Prostate gland (tissue), 2 donors: ENCODE results near the gene LCK.

Experiments
- CTCF ChIP-seq, 4 experiments: fragments of 200-600 bp in 2 of 4; fragments of 450-650 bp in 2 of 4; sonication (generic) in 2 of 4; IDR thresholded peaks; 1 replicate in 3 of 4; 2 replicates in 1 of 4; pipeline ENCODE4 v1.5.1; 2016 to 2019; ENCODE audit warnings: antibody characterized with exemption in 4 of 4, mild to moderate bottlenecking in 2 of 4, moderate library complexity in 2 of 4
- POLR2A ChIP-seq: fragments of 450-650 bp; IDR thresholded peaks from one replicate; pipeline ENCODE4 v1.6.1; 2016; ENCODE audit warnings: antibody characterized with exemption, mild to moderate bottlenecking

DNA sequence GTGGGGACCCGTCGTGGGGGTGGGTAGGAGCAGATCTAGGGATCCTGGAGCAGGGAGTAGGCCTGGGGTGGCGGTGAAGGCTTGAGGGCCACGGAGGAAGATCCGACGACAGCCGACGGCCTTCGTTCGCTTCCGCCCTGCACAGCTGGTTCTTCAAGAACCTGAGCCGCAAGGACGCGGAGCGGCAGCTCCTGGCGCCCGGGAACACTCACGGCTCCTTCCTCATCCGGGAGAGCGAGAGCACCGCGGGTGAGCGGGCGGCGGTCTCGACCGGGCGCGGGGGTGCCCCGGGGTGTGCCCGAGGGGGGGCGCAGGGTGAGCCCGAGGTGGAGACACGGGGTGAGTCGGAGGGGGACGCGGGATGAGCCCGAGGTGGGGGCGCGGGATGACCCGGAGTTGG is 24.4 kb downstream of the LCK start:
- TF ChIP-seq CTCF (IDR thresholded peaks at IDR 0.05), result no peak
- TF ChIP-seq POLR2A, result no peak
